Measurements from ENCODE around the gene HSF5.

The HSF5 gene

DNA sequence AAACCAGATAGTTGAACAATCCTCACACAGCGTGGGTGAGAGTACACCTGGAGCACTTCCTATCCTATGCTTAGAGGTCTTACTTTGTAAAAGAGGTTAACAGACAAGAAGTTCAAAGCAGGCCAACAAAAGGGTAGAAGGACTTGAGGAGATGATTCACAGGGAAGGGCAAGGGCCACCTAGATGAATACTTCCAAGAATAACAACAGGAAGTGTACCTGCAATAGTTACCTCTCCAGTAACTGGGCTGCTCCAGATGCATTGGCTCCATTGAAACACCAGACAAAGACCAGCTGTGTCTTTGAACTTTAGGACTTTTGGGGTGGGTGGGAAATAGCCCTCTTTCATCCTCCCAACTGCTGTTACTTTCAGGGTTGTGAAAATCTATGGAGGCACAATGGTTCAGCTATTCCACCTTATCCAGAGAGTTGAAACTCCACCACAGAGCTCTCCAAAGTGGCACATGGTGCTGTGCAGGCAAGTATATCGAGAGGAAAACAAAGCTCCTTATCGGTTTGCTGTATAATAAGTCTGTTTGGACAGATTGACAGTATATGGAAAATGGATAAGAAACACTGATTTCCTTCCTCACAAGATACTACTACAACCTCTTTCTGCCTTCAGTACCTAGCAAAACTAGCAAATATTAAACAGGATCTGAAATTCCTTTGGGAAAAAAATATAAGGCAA lies 93.5 kb downstream of the HSF5 start:
- no peaks in the 10 kb centered on the region for H3K9me3 ChIP-seq (replicated peaks; ENCODE audit: low read length)
- no peak overlapping the region for H3K4me2 ChIP-seq (ENCODE audit: low read length)
- peaks cover 60% of the 10 kb centered on the region for H3K27me3 ChIP-seq (ENCODE audit: control insufficient read depth, insufficient read depth, low read length)
- H3K36me3 ChIP-seq (ENCODE audit: insufficient read depth, low read length), result no peaks in the 10 kb centered on the region
- no peak overlapping the region for H3K4me3 ChIP-seq (ENCODE audit: low read length)
- H3K4me1 ChIP-seq (ENCODE audit: control insufficient read depth, insufficient read depth, low read length), result no peaks in the 10 kb centered on the region
- H3K9ac ChIP-seq (ENCODE audit: low read depth, low read length), result no peak overlapping the region

DNA sequence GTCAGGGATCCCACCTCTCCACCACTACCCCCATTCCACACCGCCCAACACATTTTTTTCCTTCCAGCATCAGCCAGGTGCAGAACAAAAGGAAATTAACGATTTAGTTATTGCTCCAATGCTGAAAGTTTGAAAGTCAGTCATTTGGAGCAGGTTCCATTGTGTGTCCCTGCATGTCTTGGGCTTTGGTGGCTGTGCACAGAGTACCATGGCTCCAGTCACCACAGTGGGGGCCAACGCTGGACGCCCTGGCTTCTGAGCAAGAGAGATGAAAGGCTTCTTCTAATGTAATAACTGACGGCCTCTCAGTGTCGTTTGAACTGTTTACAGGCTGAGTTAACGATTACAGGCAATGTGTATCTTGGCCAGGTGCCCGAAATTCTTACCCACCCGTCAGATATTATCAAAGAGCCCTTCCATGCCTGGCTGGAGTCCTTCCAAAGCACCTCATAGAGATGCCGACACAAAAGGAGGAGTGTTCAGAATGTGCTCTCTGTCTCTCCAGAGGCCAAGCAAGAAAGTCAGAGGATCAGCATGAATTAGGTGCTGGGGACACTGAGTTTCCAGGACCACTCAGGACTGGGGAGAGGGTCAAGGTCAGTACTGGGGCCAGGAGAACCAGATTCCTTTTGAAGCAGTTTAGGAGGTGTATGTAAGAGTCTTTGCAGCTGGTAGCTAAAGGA lies 96.8 kb downstream of the HSF5 start:
- Histone ChIP-seq H3K36me3 (ENCODE audit: insufficient read depth, low read length) (no peaks in the 10 kb centered on the region), H3K4me1 (ENCODE audit: control insufficient read depth, insufficient read depth, low read length) (no peaks in the 10 kb centered on the region), H3K9ac (ENCODE audit: low read depth, low read length) (no peak overlapping the region), H3K4me2 (ENCODE audit: low read length) (no peak overlapping the region), H3K27me3 (ENCODE audit: control insufficient read depth, insufficient read depth, low read length) (peaks cover 67% of the 10 kb centered on the region), H3K4me3 (ENCODE audit: low read length) (no peak overlapping the region), H3K9me3 (replicated peaks; ENCODE audit: low read length) (no peaks in the 10 kb centered on the region)

DNA sequence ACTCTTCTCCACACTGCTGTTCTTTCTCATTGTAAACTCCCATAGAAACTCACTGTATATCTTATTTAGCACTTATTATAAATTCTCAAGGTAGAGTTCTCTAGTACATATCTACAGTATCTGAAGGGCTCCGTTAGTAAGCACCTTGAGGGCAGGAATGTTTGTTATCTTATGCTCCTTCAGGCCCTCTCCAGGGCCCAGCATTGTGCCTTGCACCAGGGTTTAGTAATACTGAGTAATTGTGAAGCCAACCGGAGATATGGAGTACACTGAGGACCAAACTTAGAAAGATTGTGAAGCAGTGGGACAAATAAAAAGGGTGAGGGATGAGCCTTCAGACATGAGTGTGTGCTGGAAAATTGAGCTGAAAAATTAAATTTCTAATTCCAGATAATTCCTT lies 97.3 kb downstream of the HSF5 start:
- H3K4me2 ChIP-seq (ENCODE audit: low read length), result no peak overlapping the region
- H3K4me3 ChIP-seq (ENCODE audit: low read length), result no peak overlapping the region
- H3K9ac ChIP-seq (ENCODE audit: low read depth, low read length), result no peak overlapping the region
- no peaks in the 10 kb centered on the region for H3K36me3 ChIP-seq (ENCODE audit: insufficient read depth, low read length)
- no peaks in the 10 kb centered on the region for H3K4me1 ChIP-seq (ENCODE audit: control insufficient read depth, insufficient read depth, low read length)
- H3K27me3 ChIP-seq (ENCODE audit: control insufficient read depth, insufficient read depth, low read length), result peaks cover 62% of the 10 kb centered on the region
- H3K9me3 ChIP-seq (replicated peaks; ENCODE audit: low read length), result no peaks in the 10 kb centered on the region

DNA sequence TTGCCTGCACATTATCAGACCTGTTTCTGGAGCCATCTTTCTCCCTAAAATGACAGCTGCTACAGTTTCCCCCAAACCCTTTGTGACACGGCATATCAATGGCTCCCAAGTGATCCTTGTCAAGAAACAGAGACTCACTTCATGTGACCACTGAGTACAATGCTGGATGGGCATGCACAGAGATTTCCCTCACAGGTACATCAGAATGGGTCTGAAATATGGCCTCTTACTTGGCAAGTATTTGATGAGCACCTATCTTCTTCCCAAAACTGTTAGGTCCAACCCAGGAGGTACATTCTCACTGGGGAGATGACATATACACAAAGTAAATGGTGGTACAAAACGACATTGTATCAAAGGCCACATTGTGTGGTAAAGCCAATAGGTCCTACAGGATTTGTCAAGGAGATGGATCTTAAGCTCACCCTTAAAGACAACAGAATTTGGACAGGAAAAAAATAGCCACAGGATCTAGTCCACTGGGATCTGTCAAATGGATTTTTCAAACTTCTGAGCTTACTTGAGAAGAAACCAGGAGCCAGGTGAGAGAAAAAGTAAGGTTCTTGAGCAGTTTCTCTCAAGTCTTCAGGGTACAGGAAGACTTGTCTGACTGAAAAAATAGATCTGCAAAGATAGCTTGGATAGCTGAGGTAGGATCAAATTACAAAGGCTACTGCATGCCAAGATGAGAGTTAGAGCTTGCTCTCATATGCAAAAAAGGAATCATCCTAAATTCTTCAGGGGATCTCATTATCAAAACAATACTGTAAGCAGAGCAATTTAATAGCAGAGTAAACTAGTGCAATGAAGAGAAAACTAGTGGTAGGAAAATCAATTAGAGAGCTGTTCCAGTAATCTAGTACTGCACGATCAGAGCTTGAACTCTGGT lies 99.7 kb downstream of the HSF5 start:
- Histone ChIP-seq H3K4me1 (ENCODE audit: control insufficient read depth, insufficient read depth, low read length) (no peaks in the 10 kb centered on the region), H3K9ac (ENCODE audit: low read depth, low read length) (no peak overlapping the region), H3K36me3 (ENCODE audit: insufficient read depth, low read length) (no peaks in the 10 kb centered on the region), H3K4me2 (ENCODE audit: low read length) (no peak overlapping the region), H3K4me3 (ENCODE audit: low read length) (no peak overlapping the region), H3K27me3 (ENCODE audit: control insufficient read depth, insufficient read depth, low read length) (peaks cover 61% of the 10 kb centered on the region), H3K9me3 (replicated peaks; ENCODE audit: low read length) (no peaks in the 10 kb centered on the region)

DNA sequence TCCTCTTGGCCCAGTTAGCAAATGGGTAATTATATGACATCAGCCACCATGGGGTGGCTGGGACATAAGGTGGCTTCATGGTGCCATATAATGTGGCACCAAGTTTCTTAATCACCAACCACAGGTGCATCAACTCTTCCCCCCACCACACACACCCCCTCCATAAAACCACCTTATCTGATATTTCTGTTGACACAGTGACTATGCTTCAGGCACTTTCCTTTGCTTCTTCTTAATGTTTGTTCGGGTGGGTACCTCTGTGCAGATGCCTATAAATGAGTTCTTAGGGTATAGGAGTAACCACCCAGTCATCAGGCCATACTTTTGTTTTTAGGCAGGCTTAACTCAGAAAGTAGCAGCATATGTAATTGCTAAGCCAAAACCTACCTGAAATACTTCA lies 100.4 kb downstream of the HSF5 start:
- Histone ChIP-seq H3K4me3 (ENCODE audit: low read length) (no peak overlapping the region), H3K27me3 (ENCODE audit: control insufficient read depth, insufficient read depth, low read length) (peaks cover 62% of the 10 kb centered on the region), H3K36me3 (ENCODE audit: insufficient read depth, low read length) (no peaks in the 10 kb centered on the region), H3K9me3 (replicated peaks; ENCODE audit: low read length) (no peaks in the 10 kb centered on the region), H3K9ac (ENCODE audit: low read depth, low read length) (no peak overlapping the region), H3K4me2 (ENCODE audit: low read length) (no peak overlapping the region), H3K4me1 (ENCODE audit: control insufficient read depth, insufficient read depth, low read length) (no peaks in the 10 kb centered on the region)

DNA sequence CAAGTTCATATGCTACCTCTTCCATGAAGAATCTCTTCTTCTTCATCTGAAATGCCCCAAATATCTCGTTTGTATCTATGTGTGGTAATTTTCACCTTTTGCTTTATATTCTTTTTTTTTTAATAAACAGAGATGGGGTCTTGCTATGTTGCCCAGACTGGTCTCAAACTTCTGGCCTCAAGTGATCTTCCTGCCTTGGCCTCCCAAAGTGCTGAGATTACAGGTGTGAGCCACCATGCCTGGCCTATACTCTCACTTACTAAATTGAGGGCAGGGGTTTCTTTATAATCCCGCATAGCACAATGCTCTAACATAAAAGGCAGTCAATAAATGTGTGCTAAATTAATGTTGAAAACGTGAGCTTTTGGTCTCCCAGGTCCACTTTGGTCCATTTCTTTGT lies 101.5 kb downstream of the HSF5 start:
- no peak overlapping the region for H3K4me3 ChIP-seq (ENCODE audit: low read length)
- H3K9me3 ChIP-seq (replicated peaks; ENCODE audit: low read length), result no peaks in the 10 kb centered on the region
- H3K4me2 ChIP-seq (ENCODE audit: low read length), result no peak overlapping the region
- H3K4me1 ChIP-seq (ENCODE audit: control insufficient read depth, insufficient read depth, low read length), result no peaks in the 10 kb centered on the region
- no peaks in the 10 kb centered on the region for H3K36me3 ChIP-seq (ENCODE audit: insufficient read depth, low read length)
- H3K9ac ChIP-seq (ENCODE audit: low read depth, low read length), result no peak overlapping the region
- peaks cover 63% of the 10 kb centered on the region for H3K27me3 ChIP-seq (ENCODE audit: control insufficient read depth, insufficient read depth, low read length)

DNA sequence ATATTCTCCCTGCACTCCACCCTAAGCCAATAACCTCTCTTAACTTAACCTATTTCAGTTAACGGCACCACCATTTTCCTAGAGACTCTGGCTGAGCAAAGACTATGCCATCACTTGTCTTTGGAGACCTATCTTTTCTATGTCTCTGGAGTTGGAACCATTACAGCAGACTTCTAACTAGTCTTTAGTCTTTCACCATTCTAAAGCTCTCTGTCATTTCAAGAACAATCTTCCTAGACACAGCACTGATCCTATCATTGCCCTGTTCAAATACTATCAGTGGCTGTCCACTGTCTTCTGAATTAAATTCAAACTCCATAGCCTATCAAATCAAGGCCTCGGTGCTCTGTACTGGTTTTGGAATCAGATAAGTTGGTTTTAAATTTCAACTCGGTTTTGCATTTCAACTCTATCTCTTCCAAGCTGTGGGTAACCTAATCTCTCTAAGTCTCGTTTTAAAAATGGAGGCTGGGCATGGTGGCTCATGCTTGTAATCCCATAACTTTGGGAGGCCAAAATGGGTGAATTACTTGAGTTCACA lies 102.8 kb downstream of the HSF5 start:
- Histone ChIP-seq H3K9me3 (replicated peaks; ENCODE audit: low read length) (no peaks in the 10 kb centered on the region), H3K9ac (ENCODE audit: low read depth, low read length) (no peak overlapping the region), H3K4me3 (ENCODE audit: low read length) (no peak overlapping the region), H3K4me2 (ENCODE audit: low read length) (no peak overlapping the region), H3K27me3 (ENCODE audit: control insufficient read depth, insufficient read depth, low read length) (peaks cover 62% of the 10 kb centered on the region), H3K4me1 (ENCODE audit: control insufficient read depth, insufficient read depth, low read length) (no peaks in the 10 kb centered on the region), H3K36me3 (ENCODE audit: insufficient read depth, low read length) (no peaks in the 10 kb centered on the region)

DNA sequence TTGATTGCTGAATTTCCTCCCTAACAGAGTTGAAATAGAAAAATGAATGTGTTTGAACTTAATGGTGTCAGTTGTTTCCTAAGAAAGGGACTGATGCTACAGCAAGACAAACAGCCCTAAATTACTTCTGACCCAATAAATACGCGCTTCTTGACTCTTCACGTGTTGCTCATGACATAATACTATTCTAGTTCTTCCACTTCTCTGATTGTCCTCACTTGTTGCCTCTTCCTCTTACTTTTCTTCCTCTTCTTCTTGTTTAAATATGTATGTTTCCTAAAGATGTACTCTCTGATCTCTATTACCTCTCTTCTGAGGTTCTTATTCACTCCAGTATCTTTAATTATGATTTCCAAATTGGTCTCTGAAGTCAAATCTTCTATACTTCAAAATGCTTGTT lies 103.3 kb downstream of the HSF5 start:
- Histone ChIP-seq H3K9ac (ENCODE audit: low read depth, low read length) (no peak overlapping the region), H3K27me3 (ENCODE audit: control insufficient read depth, insufficient read depth, low read length) (peaks cover 63% of the 10 kb centered on the region), H3K9me3 (replicated peaks; ENCODE audit: low read length) (no peaks in the 10 kb centered on the region), H3K4me1 (ENCODE audit: control insufficient read depth, insufficient read depth, low read length) (no peaks in the 10 kb centered on the region), H3K4me3 (ENCODE audit: low read length) (no peak overlapping the region), H3K36me3 (ENCODE audit: insufficient read depth, low read length) (no peaks in the 10 kb centered on the region), H3K4me2 (ENCODE audit: low read length) (no peak overlapping the region)

DNA sequence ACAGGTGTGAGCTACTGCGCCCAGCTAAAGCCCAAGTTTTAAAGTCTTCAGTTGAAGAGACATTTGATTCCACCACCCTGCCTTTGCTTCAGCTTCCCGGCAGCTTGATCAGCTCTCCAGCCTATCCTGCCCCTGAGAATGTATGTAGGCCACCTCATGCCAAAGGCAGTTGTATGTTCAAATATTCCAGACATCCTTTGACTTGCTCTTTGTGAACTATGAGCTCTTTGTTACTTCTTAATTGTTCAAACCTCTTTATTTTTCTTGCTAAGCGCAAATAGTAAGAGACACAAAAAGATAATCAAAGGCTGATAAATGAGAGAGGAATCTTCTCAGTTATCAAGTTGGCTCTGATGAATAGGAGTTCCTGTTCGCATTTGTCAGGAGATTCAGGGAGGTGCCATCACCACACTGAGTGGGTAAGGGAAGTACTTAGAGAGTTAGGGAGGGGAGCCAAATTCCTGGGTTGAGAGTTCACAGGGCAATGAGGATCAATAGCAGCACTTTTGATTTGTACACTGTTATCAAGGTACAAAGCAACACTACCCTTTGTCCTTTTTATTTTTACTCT lies 104.2 kb downstream of the HSF5 start:
- H3K4me3 ChIP-seq (ENCODE audit: low read length), result no peak overlapping the region
- H3K27me3 ChIP-seq (ENCODE audit: control insufficient read depth, insufficient read depth, low read length), result peaks cover 58% of the 10 kb centered on the region
- H3K9me3 ChIP-seq (replicated peaks; ENCODE audit: low read length), result no peaks in the 10 kb centered on the region
- H3K36me3 ChIP-seq (ENCODE audit: insufficient read depth, low read length), result no peaks in the 10 kb centered on the region
- no peak overlapping the region for H3K9ac ChIP-seq (ENCODE audit: low read depth, low read length)
- H3K4me1 ChIP-seq (ENCODE audit: control insufficient read depth, insufficient read depth, low read length), result no peaks in the 10 kb centered on the region
- H3K4me2 ChIP-seq (ENCODE audit: low read length), result no peak overlapping the region

DNA sequence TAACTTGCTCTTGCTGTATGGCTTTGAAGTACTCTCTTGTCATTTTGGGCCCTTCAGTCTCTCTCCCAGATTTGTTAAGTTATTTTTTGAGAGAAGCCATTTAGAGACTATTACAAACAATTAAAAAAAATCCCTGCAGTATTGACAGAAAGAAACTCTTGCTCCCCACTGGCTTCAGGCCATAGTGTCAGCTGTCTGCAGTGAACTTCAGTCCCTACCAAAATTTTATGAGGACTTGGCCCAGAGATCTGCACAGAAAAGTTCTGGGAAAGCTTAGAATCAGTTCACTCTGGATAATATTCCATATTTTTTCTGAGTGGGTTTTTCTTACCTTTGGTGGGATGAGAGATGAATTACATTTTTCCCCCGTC lies 105.4 kb downstream of the HSF5 start:
- H3K27me3 ChIP-seq (ENCODE audit: control insufficient read depth, insufficient read depth, low read length), result peaks cover 51% of the 10 kb centered on the region
- H3K4me3 ChIP-seq (ENCODE audit: low read length), result no peak overlapping the region
- no peaks in the 10 kb centered on the region for H3K4me1 ChIP-seq (ENCODE audit: control insufficient read depth, insufficient read depth, low read length)
- H3K9me3 ChIP-seq (replicated peaks; ENCODE audit: low read length), result no peaks in the 10 kb centered on the region
- H3K4me2 ChIP-seq (ENCODE audit: low read length), result no peak overlapping the region
- H3K9ac ChIP-seq (ENCODE audit: low read depth, low read length), result no peak overlapping the region
- no peaks in the 10 kb centered on the region for H3K36me3 ChIP-seq (ENCODE audit: insufficient read depth, low read length)

Measured in skeletal muscle satellite cell (primary cell).